Measurements from ENCODE around the gene ZCCHC17.
"Not testable (repeated sequence)": the region's sequence is repeated elsewhere in the genome, so short reads cannot be mapped to it uniquely, and the experiment has no call there.

ZCCHC17 gene

GRCh38 chr1:31371121-31371959 is 74.5 kb downstream of the ZCCHC17 start:
- DNase-seq, result no peak

GRCh38 chr1:31372051-31372450 is 75.2 kb downstream of the ZCCHC17 start:
- no peak for DNase-seq

GRCh38 chr1:31372751-31373055 is 75.9 kb downstream of the ZCCHC17 start:
- no peak for DNase-seq

- no peak for DNase-seq
Observed at GRCh38 chr1:31373056-31373896, 76.4 kb downstream of the ZCCHC17 start, which contains the start of gene FABP3. Gene FABP3 (minus strand): TSS chr1:31373076. CDS start chr1:31373014, 62 bp downstream.

GRCh38 chr1:31373897-31374486 is 77.2 kb downstream of the ZCCHC17 start:
- DNase-seq, result no peak

GRCh38 chr1:31374511-31375196 is 77.8 kb downstream of the ZCCHC17 start:
- no peak for DNase-seq

GRCh38 chr1:31376375-31377134 is 79.7 kb downstream of the ZCCHC17 start:
- DNase-seq, result peak; percentile 66

GRCh38 chr1:31377364-31377863 is 80.6 kb downstream of the ZCCHC17 start:
- DNase-seq, result no peak

- no peak for DNase-seq
Observed at GRCh38 chr1:31378001-31378400, 81.2 kb downstream of the ZCCHC17 start.

- no peak for DNase-seq
Observed at GRCh38 chr1:31380181-31380580, 83.3 kb downstream of the ZCCHC17 start.

- DNase-seq, result no peak
Observed at GRCh38 chr1:31381394-31382294, 84.8 kb downstream of the ZCCHC17 start.

- no peak for DNase-seq
Observed at GRCh38 chr1:31382379-31382989, 85.7 kb downstream of the ZCCHC17 start.

GRCh38 chr1:31383967-31384366 is 87.1 kb downstream of the ZCCHC17 start:
- no peak for DNase-seq

GRCh38 chr1:31386576-31387243 is 89.9 kb downstream of the ZCCHC17 start:
- DNase-seq, result not testable (repeated sequence)

- no peak for DNase-seq
Observed at GRCh38 chr1:31387612-31388011, 90.8 kb downstream of the ZCCHC17 start.

GRCh38 chr1:31389616-31390015 is 92.8 kb downstream of the ZCCHC17 start:
- no peak for DNase-seq

GRCh38 chr1:31390071-31390470 is 93.2 kb downstream of the ZCCHC17 start:
- DNase-seq, result no peak

- no peak for DNase-seq
Observed at GRCh38 chr1:31393463-31393862, 96.6 kb downstream of the ZCCHC17 start.

- peak; percentile 78 for DNase-seq
Observed at GRCh38 chr1:31394584-31395193, 97.9 kb downstream of the ZCCHC17 start.

All from amniotic stem cell (primary cell).